ENCODE measurements around the gene GTF2E1. TPM values are rescaled to one million over a fixed set of nuclear protein-coding genes. Genes with fewer than 3 reads are reported as not detected.

GTF2E1 gene
- total RNA-seq, 4 donors from 2014 or later: 7.0 to 16.9 (median 11.2) TPM

DNA sequence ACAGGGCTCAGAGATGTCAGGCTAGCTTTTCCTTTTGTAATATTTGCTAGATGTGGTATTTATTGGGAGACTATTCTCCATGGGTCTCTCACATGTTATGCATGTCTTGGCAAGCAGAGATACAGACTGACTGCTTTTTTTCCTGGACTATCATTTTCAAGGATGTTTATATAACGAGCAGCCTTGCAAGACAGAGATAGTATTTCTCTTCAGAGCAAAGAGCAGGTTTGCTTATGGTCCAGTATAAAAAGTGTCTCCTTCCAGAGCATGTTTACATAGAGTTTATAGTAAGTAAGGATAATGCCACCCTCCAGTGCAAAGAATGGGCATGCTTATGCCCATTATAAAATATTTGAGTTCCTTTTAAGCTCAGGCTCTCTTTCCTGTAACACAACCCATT, 24.6 kb downstream of the GTF2E1 start:
- DNase-seq (ENCODE audit: low spot score): no peak
- TF ChIP-seq, protein P1, sequence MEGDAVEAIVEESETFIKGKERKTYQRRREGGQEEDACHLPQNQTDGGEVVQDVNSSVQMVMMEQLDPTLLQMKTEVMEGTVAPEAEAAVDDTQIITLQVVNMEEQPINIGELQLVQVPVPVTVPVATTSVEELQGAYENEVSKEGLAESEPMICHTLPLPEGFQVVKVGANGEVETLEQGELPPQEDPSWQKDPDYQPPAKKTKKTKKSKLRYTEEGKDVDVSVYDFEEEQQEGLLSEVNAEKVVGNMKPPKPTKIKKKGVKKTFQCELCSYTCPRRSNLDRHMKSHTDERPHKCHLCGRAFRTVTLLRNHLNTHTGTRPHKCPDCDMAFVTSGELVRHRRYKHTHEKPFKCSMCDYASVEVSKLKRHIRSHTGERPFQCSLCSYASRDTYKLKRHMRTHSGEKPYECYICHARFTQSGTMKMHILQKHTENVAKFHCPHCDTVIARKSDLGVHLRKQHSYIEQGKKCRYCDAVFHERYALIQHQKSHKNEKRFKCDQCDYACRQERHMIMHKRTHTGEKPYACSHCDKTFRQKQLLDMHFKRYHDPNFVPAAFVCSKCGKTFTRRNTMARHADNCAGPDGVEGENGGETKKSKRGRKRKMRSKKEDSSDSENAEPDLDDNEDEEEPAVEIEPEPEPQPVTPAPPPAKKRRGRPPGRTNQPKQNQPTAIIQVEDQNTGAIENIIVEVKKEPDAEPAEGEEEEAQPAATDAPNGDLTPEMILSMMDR (IDR thresholded peaks at IDR 0.05): no peak
- ATAC-seq (ENCODE audit: low FRiP score): no peak

DNA sequence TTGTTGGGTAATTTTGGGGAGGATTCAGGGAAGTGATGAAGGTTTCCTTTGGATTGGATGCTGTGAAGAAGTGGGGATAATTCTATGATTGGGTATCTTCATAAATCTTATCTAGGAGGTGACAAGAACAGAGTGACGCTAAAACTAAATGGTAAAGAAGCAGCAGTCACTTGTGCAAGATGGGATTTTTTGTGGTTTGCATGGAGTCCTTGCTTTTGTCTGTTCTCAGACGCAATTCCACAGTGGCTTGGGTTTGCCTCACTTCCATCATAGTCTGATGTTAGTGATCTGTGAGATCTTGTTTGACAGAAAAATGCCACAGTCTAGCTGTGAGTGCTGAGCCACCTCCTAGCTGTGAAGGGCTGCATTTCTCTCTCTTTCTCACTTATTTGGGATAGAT, 26.9 kb downstream of the GTF2E1 start:
- TF ChIP-seq, protein P1 (IDR thresholded peaks at IDR 0.05): no peak
- DNase-seq (ENCODE audit: low spot score): no peak
- no peak for ATAC-seq (ENCODE audit: low FRiP score)

DNA sequence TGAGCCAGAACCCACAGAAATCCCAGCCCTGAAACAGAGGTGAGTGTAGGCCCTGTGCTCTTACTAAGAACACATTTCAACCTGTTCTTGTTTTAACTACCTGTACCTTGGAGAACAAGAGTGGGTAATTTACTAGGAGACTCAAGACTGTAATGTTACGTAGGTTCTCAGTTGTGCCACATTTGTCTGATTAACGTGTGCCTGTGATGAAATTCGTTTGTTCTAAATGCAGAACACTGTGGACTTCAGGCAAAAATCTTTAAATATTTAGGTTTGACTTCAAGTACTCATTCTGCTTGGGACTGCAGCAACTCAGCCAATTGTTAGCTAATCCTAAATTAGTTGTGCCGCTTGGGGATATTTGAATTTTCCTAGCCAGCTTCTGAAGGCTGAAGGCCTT, 28.3 kb downstream of the GTF2E1 start:
- ATAC-seq (ENCODE audit: low FRiP score) (no peak), DNase-seq (ENCODE audit: low spot score) (no peak)
- TF ChIP-seq, protein P1 (IDR thresholded peaks at IDR 0.05): no peak

DNA sequence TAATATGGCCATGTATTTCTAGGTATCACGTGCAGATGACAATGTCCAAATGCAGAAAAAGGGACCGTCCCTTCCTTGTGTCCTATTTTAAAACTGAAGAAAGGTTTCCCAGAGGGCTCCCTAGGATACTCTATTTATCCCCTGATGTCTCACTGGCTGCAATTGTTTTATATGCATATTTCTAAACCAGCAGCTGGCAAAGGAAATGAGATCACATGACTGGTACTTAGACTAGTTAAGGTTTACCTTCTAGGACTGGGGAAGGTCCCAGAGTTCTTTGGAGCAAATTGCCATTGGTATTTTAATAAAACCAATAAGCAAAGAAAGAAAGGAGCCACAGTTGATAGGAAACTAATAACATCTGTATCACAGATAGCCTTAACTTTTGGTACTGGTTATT, 29.5 kb downstream of the GTF2E1 start:
- TF ChIP-seq, protein P1 (IDR thresholded peaks at IDR 0.05): no peak
- ATAC-seq (ENCODE audit: low FRiP score): no peak
- no peak for DNase-seq (ENCODE audit: low spot score)

DNA sequence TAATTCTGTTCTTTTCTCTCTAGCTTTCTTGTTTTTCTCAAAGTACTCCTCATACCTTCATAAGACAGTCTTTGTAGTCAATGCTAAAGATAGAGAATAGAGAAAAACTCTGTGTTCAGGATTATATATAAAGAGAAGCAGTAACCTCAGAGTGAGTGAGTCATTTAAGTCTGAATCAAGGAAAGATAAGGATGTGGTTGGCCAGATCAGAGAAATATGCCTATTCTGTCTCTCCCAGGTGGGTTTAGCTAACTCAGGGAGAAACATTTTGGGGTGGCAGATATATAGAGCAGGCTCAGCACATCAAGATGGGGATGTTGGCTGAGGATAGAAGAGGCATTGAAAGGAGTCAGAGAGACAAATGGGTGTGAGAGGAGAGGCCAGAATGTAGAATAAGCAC, 31.4 kb downstream of the GTF2E1 start:
- no peak for ATAC-seq (ENCODE audit: low FRiP score)
- TF ChIP-seq, protein P1 (IDR thresholded peaks at IDR 0.05): no peak
- DNase-seq (ENCODE audit: low spot score): no peak

DNA sequence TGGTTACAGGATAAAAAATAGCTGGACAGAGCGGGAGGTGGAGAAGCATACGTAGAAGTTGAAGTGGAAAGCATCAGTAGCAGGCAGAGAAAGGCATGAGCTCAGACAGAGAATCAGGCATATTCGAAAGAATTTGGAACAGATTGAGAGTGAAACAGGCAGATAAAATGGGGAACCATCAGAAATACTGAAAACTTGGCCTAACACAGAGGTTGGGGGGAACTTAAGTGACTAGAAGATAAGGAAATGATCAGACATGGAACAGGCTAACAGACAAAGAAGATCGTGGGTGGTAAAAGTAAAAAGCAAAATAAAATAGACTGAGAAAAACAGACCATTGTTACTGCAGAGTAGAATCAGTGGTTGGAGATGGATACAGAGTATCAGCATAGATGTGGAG, 32.9 kb downstream of the GTF2E1 start:
- ATAC-seq (ENCODE audit: low FRiP score) (no peak), DNase-seq (ENCODE audit: low spot score) (no peak)
- TF ChIP-seq, protein P1 (IDR thresholded peaks at IDR 0.05): no peak

DNA sequence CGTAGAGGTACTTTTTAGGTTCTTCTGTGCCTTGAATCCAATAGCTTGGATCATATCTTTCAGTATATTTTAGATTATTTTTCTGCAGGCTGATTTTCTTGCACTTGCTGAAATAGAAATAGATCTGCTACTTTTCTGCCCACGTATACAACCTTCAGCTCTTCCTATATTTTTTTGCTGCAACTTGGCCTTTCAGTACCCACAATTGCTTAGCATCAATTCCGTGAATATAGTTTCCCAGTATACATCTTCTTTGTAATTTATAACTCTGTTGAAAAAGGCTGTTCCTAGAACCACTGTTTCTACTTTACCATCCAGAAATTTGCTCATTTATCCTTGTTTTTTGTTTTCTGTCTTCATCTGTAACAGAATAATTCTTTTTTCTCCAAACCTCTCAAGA, 36.2 kb downstream of the GTF2E1 start:
- TF ChIP-seq, protein P1 (IDR thresholded peaks at IDR 0.05): no peak
- no peak for DNase-seq (ENCODE audit: low spot score)
- no peak for ATAC-seq (ENCODE audit: low FRiP score)

All from omental fat pad (tissue), 4 donors.